Heart right ventricle (tissue), 16 donors: ENCODE measurements around the gene ULK4. TPM values are rescaled to one million over a fixed set of nuclear protein-coding genes. Genes with fewer than 3 reads are reported as not detected.

Experiments used
- ATAC-seq, 8 donors: fragments of 200-7000 bp; cut with Tn5 transposase; one replicate each; pipeline ENCODE4 v1.9.1; 2020; ENCODE audit warnings: mild to moderate bottlenecking in 8 of 8, moderate library complexity in 8 of 8, moderate number of reproducible peaks in 1 of 8
- DNase-seq, 2 donors: peaks; one replicate each; pipeline ENCODE4 v3.0.0-alpha.2; 2020
- H3K27ac ChIP-seq, 10 donors: fragments of 200-600 bp; sonication (generic) in 2 of 10; one replicate each; pipeline versions ENCODE4 v1.5.0 to v1.8.0; 2020 to 2022; ENCODE audit warnings: mild to moderate bottlenecking in 3 of 10
- H3K27me3 ChIP-seq, 7 donors: fragments of 200-600 bp; one replicate each; pipeline ENCODE4 v1.8.0; 2021 to 2022; ENCODE audit warnings: mild to moderate bottlenecking in 2 of 7
- H3K36me3 ChIP-seq, 9 donors: fragments of 200-600 bp; sonication (generic) in 1 of 9; one replicate each; pipeline versions ENCODE4 v1.5.0 to v1.8.0; 2020 to 2022; ENCODE audit warnings: mild to moderate bottlenecking in 2 of 9
- H3K4me1 ChIP-seq, 9 donors: fragments of 200-600 bp; sonication (generic) in 1 of 9; one replicate each; pipeline versions ENCODE4 v1.5.0 to v1.8.0; 2020 to 2022; ENCODE audit warnings: mild to moderate bottlenecking in 4 of 9
- H3K4me3 ChIP-seq, 10 donors: fragments of 200-600 bp; sonication (generic) in 2 of 10; one replicate each; pipeline versions ENCODE4 v1.5.0 to v1.8.0; 2020 to 2022; ENCODE audit warnings: mild to moderate bottlenecking in 7 of 10, moderate library complexity in 2 of 10
- H3K9me3 ChIP-seq, 11 donors: fragments of 200-600 bp in 10 of 11; sonication (generic) in 2 of 11; one replicate each; pipeline versions ENCODE4 v1.5.0 to v1.8.0; 2013 to 2022; ENCODE audit warnings: mild to moderate bottlenecking in 2 of 11, control low read depth in 1 of 11, moderate library complexity in 1 of 11
- WGBS, 2 donors: extraction: QIAGEN DNeasy Blood & Tissue Kit; methylation state at CpG; one replicate each; pipeline ENCODE4 v1.1.7; 2013; ENCODE audit warnings: inconsistent platforms in 1 of 2; 5-methylcytosine and 5-hydroxymethylcytosine counted together
- intact Hi-C, 10 donors: fragments of 100-400 bp; cut with DNase I; formaldehyde crosslinking; loops; one replicate each; pipeline versions ENCODE4 v1.11.1 to v1.14.2; 2022
- polyA plus RNA-seq, 2 donors: library from polyadenylated mRNA; stranded (reverse); fragments of 200-250 nt; gene quantifications; one replicate each; pipeline ENCODE4 v1.2.3, GENCODE V29; 2013
- total RNA-seq, 10 donors: library from RNA; stranded (reverse); fragmentation: NEBNext Ultra II Directional in 3 of 10; extraction: Animal tissue kit (Norgen Biotek cat#: 25700) in 3 of 10; gene quantifications; one replicate each; pipeline versions ENCODE4 v1.2.1 to v1.2.4, GENCODE V29; 2021 to 2023
- TF ChIP-seq, protein P1 (sequence below), 9 donors: fragments of 200-600 bp; sonication (generic) in 2 of 9; IDR thresholded peaks; one replicate each; pipeline versions ENCODE4 v1.5.0 to v1.8.0; 2021 to 2022; ENCODE audit warnings: antibody characterized with exemption in 9 of 9, mild to moderate bottlenecking in 5 of 9, moderate library complexity in 1 of 9
- donor health status: Arrhythmogenic right ventricular cardiomyopathy.
- donor health status: ischemic (EF 13 %, LVEDD 7.1; RV severe dilation, severe dysfunction).
- donor health status: healthy with polysubstance abuse.
- donor health status: DM: no; HTN: yes; CAD: no.
- donor health status: DM: no; HTN: no; CAD: no.
- donor health status: ischemic (EF 25% LVEDD 6.9; RV normal size, moderate dysfunction).
- donor health status: ischemic (EF 25% LVEDD 5.7; RV mildly dilated, moderate dysfunction).
- donor health status: healthy.
- donor health status: DM: yes; HTN: yes; CAD: no.
- donor health status: Ischemic cardiomyopathy.
- donor health status: ischemic (EF 35%, LVEDD 5.7; RV mildly dilated, moderate dysfunction).
- donor health status: nonischemic (EF 11% LVEDD 7.7; RV severe dilation, severe dysfunction).
- donor health status: DM: yes; HTN: yes; CAD: no.
- donor health status: PGD.
- donor health status: ischemic (EF 29% LVEDD 5.4; RV normal size, mild dysfunction).
- donor health status: nonischemic (EF 23%, LVEDD 6.1; RV moderate dilation, normal function).

Gene ULK4
- total and polyA plus RNA-seq, 12 donors: 1.4 to 11.4 (median 2.6) TPM

DNA sequence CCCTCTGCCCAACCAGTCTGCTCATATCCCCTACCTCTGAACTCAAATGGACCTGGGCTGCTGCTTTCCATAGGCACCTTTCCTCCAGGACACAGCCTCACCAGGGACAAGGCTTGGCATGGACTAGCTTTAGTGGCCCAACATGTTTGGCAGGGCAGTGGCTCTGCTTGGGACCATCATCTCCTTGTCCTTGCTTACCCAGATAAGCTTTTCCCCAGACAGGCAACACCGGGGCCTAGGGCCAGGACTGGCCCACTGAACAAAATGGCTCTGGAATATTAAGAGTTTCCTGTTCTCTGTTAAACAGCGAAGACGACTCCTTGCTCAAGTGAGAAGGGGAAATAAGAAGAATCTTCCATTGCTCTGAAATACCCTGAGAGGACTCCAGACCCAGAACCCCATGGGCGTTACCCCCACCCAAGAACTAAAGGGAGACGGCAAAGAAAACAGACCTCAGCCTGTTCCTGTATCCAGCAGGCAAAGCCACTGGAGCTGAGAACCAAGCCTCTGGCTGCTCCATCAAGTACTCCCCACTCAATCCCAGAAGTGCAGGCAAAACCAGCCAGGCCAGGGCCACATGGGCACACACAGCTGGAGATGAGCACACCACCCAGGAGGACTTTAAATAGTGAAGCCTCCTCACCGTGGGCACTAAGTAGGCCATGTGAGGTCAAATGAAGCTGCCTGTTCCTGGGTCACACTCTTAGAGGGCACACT lies 717.1 kb downstream of the ULK4 start:
- ATAC-seq: peak in 3 of 8 donors; percentile 32 to 38 (median 32)
- no peak for DNase-seq
- H3K36me3 ChIP-seq: peaks cover 0 to 43% (median 4%) of the 10 kb centered on the region in 9 donors
- intact Hi-C loops: no loop called here
- H3K4me3 ChIP-seq: no peak overlapping the region
- no peaks in the 10 kb centered on the region for H3K27me3 ChIP-seq
- TF ChIP-seq, protein P1, sequence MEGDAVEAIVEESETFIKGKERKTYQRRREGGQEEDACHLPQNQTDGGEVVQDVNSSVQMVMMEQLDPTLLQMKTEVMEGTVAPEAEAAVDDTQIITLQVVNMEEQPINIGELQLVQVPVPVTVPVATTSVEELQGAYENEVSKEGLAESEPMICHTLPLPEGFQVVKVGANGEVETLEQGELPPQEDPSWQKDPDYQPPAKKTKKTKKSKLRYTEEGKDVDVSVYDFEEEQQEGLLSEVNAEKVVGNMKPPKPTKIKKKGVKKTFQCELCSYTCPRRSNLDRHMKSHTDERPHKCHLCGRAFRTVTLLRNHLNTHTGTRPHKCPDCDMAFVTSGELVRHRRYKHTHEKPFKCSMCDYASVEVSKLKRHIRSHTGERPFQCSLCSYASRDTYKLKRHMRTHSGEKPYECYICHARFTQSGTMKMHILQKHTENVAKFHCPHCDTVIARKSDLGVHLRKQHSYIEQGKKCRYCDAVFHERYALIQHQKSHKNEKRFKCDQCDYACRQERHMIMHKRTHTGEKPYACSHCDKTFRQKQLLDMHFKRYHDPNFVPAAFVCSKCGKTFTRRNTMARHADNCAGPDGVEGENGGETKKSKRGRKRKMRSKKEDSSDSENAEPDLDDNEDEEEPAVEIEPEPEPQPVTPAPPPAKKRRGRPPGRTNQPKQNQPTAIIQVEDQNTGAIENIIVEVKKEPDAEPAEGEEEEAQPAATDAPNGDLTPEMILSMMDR (IDR thresholded peaks at IDR 0.05): no peak
- H3K4me1 ChIP-seq: peaks cover 3 to 39% (median 20%) of the 10 kb centered on the region in 9 donors
- 51 to 65% methylated on average over 6 of the region's 6 CpGs for WGBS, 2 donors
- H3K27ac ChIP-seq: peak overlapping the region in 1 of 10 donors; percentile 14
- H3K9me3 ChIP-seq: no peaks in the 10 kb centered on the region

- Histone ChIP-seq H3K4me3 (no peak overlapping the region), H3K36me3 (peaks cover 0 to 59% (median 13%) of the 10 kb centered on the region in 9 donors)
- WGBS, 2 donors: 68 to 96% methylated on average over 2 of the region's 2 CpGs
Measured at GRCh38 chr3:41243183-41243582, 718.7 kb downstream of the ULK4 start.

GRCh38 chr3:41241800-41242571 lies 719.9 kb downstream of the ULK4 start:
- peaks cover 0 to 29% (median 10%) of the 10 kb centered on the region in 9 donors for H3K4me1 ChIP-seq
- ATAC-seq (no peak), DNase-seq (no peak)
- WGBS, 2 donors: 85 to 86% methylated on average over 7 of the region's 7 CpGs
- no peak overlapping the region for H3K27ac ChIP-seq
- H3K4me3 ChIP-seq: no peak overlapping the region
- H3K9me3 ChIP-seq: no peaks in the 10 kb centered on the region
- intact Hi-C loops: no loop called here
- H3K27me3 ChIP-seq: no peaks in the 10 kb centered on the region
- TF ChIP-seq, protein P1 (IDR thresholded peaks at IDR 0.05): no peak
- peaks cover 0 to 71% (median 25%) of the 10 kb centered on the region in 9 donors for H3K36me3 ChIP-seq

More at GRCh38 chr3:41243183-41243582, 718.7 kb downstream of the ULK4 start:
- Histone ChIP-seq H3K4me1 (peaks cover 3 to 32% (median 15%) of the 10 kb centered on the region in 9 donors), H3K27ac (no peak overlapping the region), H3K27me3 (no peaks in the 10 kb centered on the region), H3K9me3 (no peaks in the 10 kb centered on the region)
- ATAC-seq (no peak), DNase-seq (no peak)
- intact Hi-C loops: no loop called here
- TF ChIP-seq, protein P1 (IDR thresholded peaks at IDR 0.05): no peak

DNA sequence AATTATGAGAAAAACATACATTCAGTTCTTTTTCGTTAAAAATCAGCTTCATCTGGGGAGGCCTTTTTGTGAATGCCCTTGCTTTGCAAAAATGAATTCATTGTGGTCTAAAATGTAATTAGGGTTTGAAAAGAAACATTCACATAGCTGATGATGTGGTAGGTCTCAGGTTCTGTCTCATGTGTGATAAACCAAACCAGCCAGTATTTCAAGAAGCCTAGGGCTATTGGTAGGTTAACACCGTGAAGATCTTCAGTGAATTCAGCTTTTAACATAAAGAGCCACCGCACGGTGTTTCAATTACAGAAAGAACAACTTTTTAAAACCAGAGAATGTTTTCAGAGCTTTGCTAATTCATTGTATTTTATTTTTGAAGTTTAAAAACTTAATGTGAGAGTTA lies 720.7 kb downstream of the ULK4 start:
- ATAC-seq (no peak), DNase-seq (no peak)
- intact Hi-C loops: no loop called here
- TF ChIP-seq, protein P1 (IDR thresholded peaks at IDR 0.05): no peak
- H3K27me3 ChIP-seq: no peaks in the 10 kb centered on the region
- H3K9me3 ChIP-seq: no peaks in the 10 kb centered on the region
- H3K36me3 ChIP-seq: peaks cover 0 to 79% (median 33%) of the 10 kb centered on the region in 9 donors
- H3K4me3 ChIP-seq: no peak overlapping the region
- 93 to 94% methylated on average over 4 of the region's 4 CpGs for WGBS, 2 donors
- no peak overlapping the region for H3K27ac ChIP-seq
- peaks cover 0 to 23% (median 10%) of the 10 kb centered on the region in 9 donors for H3K4me1 ChIP-seq
